Endothelial cell of umbilical vein (primary cell): ENCODE results near the gene TTK. TPM values are rescaled to one million over a fixed set of nuclear protein-coding genes. Genes with fewer than 3 reads are reported as not detected.

ENCODE experiments used
- BruUV-seq: library from RNA; stranded (reverse); fragments of 400-500 nt; replicated peaks from 2 replicates; lab custom pipeline; 2021; lab: Mats Ljungman, UMichigan
- CTCF ChIA-PET: fragments of 300-600, 350-600 bp; sonication (Branson Sonifier 250); formaldehyde crosslinking; loops from one replicate; lab custom pipeline; 2021; ENCODE audit warnings: antibody characterized with exemption, inconsistent platforms; lab: Charles Lee
- POLR2A ChIA-PET: fragments of 300-600, 350-600 bp; sonication (Branson Sonifier 250); formaldehyde crosslinking; loops from one replicate; lab custom pipeline; 2021; ENCODE audit warnings: antibody characterized with exemption, inconsistent platforms; lab: Charles Lee
- DNase-seq: peaks from one replicate; pipeline ENCODE4 v3.0.0-alpha.2; 2011; ENCODE audit warnings: low read depth, low spot score
- FAIRE-seq: peaks from 2 replicates; lab custom pipeline; 2011; peaks lifted over from hg19 to GRCh38; lab: Jason Lieb, UNC
- H2AFZ ChIP-seq: 2 replicates; pipeline ENCODE4 v1.6.0; 2012; ENCODE audit warnings: low read depth, low read length, control low read depth, inconsistent platforms
- H3K27ac ChIP-seq: 2 replicates; pipeline ENCODE4 v1.5.1; 2011; ENCODE audit warnings: low read depth, mild to moderate bottlenecking, control low read depth, low read length, moderate library complexity; ENCODE audit not compliant: insufficient read depth
- H3K27me3 ChIP-seq, 2 experiments: 2 replicates each; pipeline versions ENCODE4 v1.6.0 to v1.6.1; 2011; ENCODE audit warnings: low read length in 2 of 2, mixed read lengths in 1 of 2; ENCODE audit not compliant: control insufficient read depth in 2 of 2, insufficient read depth in 2 of 2
- H3K36me3 ChIP-seq, 2 experiments: 2 replicates in 1 of 2; 3 replicates in 1 of 2; pipeline ENCODE4 v1.5.1; 2011; ENCODE audit warnings: low read length in 2 of 2, mild to moderate bottlenecking in 1 of 2, moderate library complexity in 1 of 2; ENCODE audit not compliant: control insufficient read depth in 2 of 2, insufficient read depth in 2 of 2; ENCODE audit errors: extremely low read depth in 1 of 2
- H3K4me1 ChIP-seq: 3 replicates; pipeline ENCODE4 v1.5.1; 2011; ENCODE audit warnings: mild to moderate bottlenecking, low read length; ENCODE audit not compliant: control insufficient read depth, insufficient read depth; ENCODE audit errors: extremely low read depth
- H3K4me2 ChIP-seq: 2 replicates; pipeline ENCODE4 v1.6.1; 2011; ENCODE audit warnings: low read length, control low read depth, mixed read lengths; ENCODE audit not compliant: insufficient read depth
- H3K4me3 ChIP-seq, 3 experiments: fragments of 200-600 bp in 1 of 3; sonication (generic), shearing (Covaris generic) in 1 of 3; replicated peaks in 1 of 3; 2 replicates each; pipeline ENCODE4 v1.5.1; 2011 to 2016; ENCODE audit warnings: control low read depth in 3 of 3, low read length in 3 of 3, mild to moderate bottlenecking in 2 of 3, inconsistent platforms in 1 of 3, low read depth in 1 of 3, moderate library complexity in 1 of 3; ENCODE audit not compliant: insufficient read depth in 1 of 3
- H3K79me2 ChIP-seq: 2 replicates; pipeline ENCODE4 v1.6.0; 2012; ENCODE audit warnings: low read length, inconsistent platforms; ENCODE audit not compliant: control insufficient read depth, insufficient read depth
- H3K9ac ChIP-seq: replicated peaks from 2 replicates; pipeline ENCODE3; 2011; ENCODE audit warnings: low read length, control low read depth; ENCODE audit not compliant: insufficient read depth; ENCODE audit errors: extremely low read depth
- H3K9me1 ChIP-seq: replicated peaks from 3 replicates; pipeline ENCODE4 v1.6.0; 2011; ENCODE audit warnings: mild to moderate bottlenecking, low read length; ENCODE audit not compliant: control insufficient read depth, insufficient read depth; ENCODE audit errors: extremely low read depth
- H3K9me3 ChIP-seq: replicated peaks from 2 replicates; pipeline ENCODE4 v1.5.1; 2012; ENCODE audit warnings: low read length, inconsistent platforms; ENCODE audit not compliant: control insufficient read depth, insufficient read depth
- H4K20me1 ChIP-seq: replicated peaks from 2 replicates; pipeline ENCODE3; 2011; ENCODE audit warnings: mild to moderate bottlenecking, low read length; ENCODE audit not compliant: control insufficient read depth, insufficient read depth; ENCODE audit errors: extremely low read depth
- CTCF ChIP-seq, 2 donors: IDR thresholded peaks; 1 replicate in 1 of 2; 2 replicates in 1 of 2; pipeline ENCODE4 v1.5.1; 2011; ENCODE audit warnings: low read length in 2 of 2, mild to moderate bottlenecking in 2 of 2, moderate library complexity in 2 of 2, control low read depth in 1 of 2, inconsistent platforms in 1 of 2, low read depth in 1 of 2; ENCODE audit not compliant: insufficient read depth in 1 of 2; ENCODE audit errors: extremely low read depth in 1 of 2
- EZH2 ChIP-seq: IDR thresholded peaks from 2 replicates; pipeline ENCODE4 v1.6.1; 2012; ENCODE audit warnings: borderline replicate concordance, low read depth, mild to moderate bottlenecking, moderate library complexity, low read length, inconsistent platforms; ENCODE audit not compliant: severe bottlenecking
- FOS ChIP-seq: IDR thresholded peaks from 2 replicates; pipeline ENCODE4 v1.6.1; 2011; ENCODE audit warnings: mild to moderate bottlenecking, low read length, moderate library complexity, borderline replicate concordance; ENCODE audit not compliant: insufficient read depth
- GATA2 ChIP-seq: IDR thresholded peaks from 2 replicates; pipeline ENCODE4 v1.7.0; 2011; ENCODE audit warnings: low read depth, mild to moderate bottlenecking, moderate library complexity, mixed read lengths, low read length; ENCODE audit not compliant: insufficient read length, insufficient read depth
- JUN ChIP-seq: IDR thresholded peaks from 2 replicates; pipeline ENCODE4 v1.6.1; 2011; ENCODE audit warnings: borderline replicate concordance, low read depth; ENCODE audit not compliant: insufficient read length, insufficient read depth
- MAX ChIP-seq: IDR thresholded peaks from 2 replicates; pipeline ENCODE4 v1.6.1; 2011; ENCODE audit not compliant: insufficient read depth, insufficient read length
- MYC ChIP-seq: IDR thresholded peaks from one replicate; pipeline ENCODE4 v1.6.1; 2011; ENCODE audit warnings: mild to moderate bottlenecking, low read depth, low read length
- POLR2A ChIP-seq: IDR thresholded peaks from 2 replicates; pipeline ENCODE4 v1.6.1; 2012; ENCODE audit warnings: low read depth, mild to moderate bottlenecking, control low read depth, low read length
- POLR2AphosphoS5 ChIP-seq: IDR thresholded peaks from 2 replicates; pipeline ENCODE4 v1.6.1; 2012; ENCODE audit warnings: low read depth, mild to moderate bottlenecking, control low read depth, low read length, moderate library complexity; ENCODE audit not compliant: insufficient read depth
- dilution Hi-C: fragments of 300-500 bp; cut with MboI; formaldehyde crosslinking; loops from one replicate; pipeline ENCODE4 v1.15.0; 2019; ENCODE audit warnings: low sequenced_read_pairs; ENCODE audit not compliant: extremely low pct_ligation_motif_present
- intact Hi-C: fragments of 100-400 bp; cut with micrococcal nuclease; formaldehyde crosslinking; loops from one replicate; pipeline ENCODE4 v1.10.0; 2022
- polyA plus RNA-seq, 4 experiments: library from polyadenylated mRNA; depleted of rRNA in 3 of 4; stranded (reverse) in 3 of 4; unstranded in 1 of 4; fragments of >200 nt; gene quantifications; 2 replicates each; pipeline versions ENCODE4 v1.2.1 to v1.2.3, GENCODE V29; 2011 to 2012; ENCODE audit warnings: missing spikeins in 1 of 4
- total RNA-seq: library from RNA; stranded (reverse); gene quantifications from 2 replicates; pipeline ENCODE4 v1.2.3, GENCODE V29; 2021

The TTK gene
- total and polyA plus RNA-seq, 2 donors (not counting 3 experiments of a cell fraction or from before 2014, with no cell fraction given), result 4.1 to 29.4 TPM

- no TSS peak for BruUV-seq
- ChIA-PET POLR2A (no interaction called here), CTCF (interaction anchor here (1.4 kb wide), 1 partner anchor 36 kb away, joined by 7 read pairs; no protein-coding TSS in a partner anchor)
- no peak overlapping the region for H3K4me2 ChIP-seq
- H3K9ac ChIP-seq, result no peak overlapping the region
- dilution Hi-C loops (no loop called here), intact Hi-C loops (no loop called here)
- H3K9me3 ChIP-seq, result no peaks in the 10 kb centered on the region
- H3K4me1 ChIP-seq, result no peaks in the 10 kb centered on the region
- no peaks in the 10 kb centered on the region for H4K20me1 ChIP-seq
- H3K27ac ChIP-seq, result no peak overlapping the region
- TF ChIP-seq FOS (no peak), POLR2A (no peak), MYC (no peak), JUN (no peak), GATA2 (no peak), MAX (no peak), EZH2 (no peak), POLR2AphosphoS5 (no peak), CTCF (IDR thresholded peaks at IDR 0.05; ENCODE audit: extremely low read depth in 1 of 2, insufficient read depth in 1 of 2, low read depth in 1 of 2, low read length in 2 of 2) (no peak)
- FAIRE-seq (no peak), DNase-seq (no peak)
- H3K9me1 ChIP-seq, result peaks cover 1% of the 10 kb centered on the region
- H2AFZ ChIP-seq, result no peak overlapping the region
- H3K79me2 ChIP-seq, result no peaks in the 10 kb centered on the region
- H3K4me3 ChIP-seq, result no peak overlapping the region
- H3K27me3 ChIP-seq, result peaks cover 2 to 4% of the 10 kb centered on the region in 2 experiments
- no peaks in the 10 kb centered on the region for H3K36me3 ChIP-seq
These were observed 19.3 kb upstream of the TTK start for GRCh38 chr6:79985128-79985527.
